Loucy (cell line): ENCODE data around the gene B3GALNT1.

Experiments used
- CTCF ChIP-seq: fragments of 200-600 bp; sonication (generic); conservative IDR thresholded peaks from 2 replicates; pipeline ENCODE4 v1.5.1; 2014; ENCODE audit warnings: mild to moderate bottlenecking, antibody characterized with exemption, low read length
- EZH2phosphoT487 ChIP-seq: fragments of 200-600 bp; IDR thresholded peaks from 2 replicates; pipeline ENCODE4 v1.6.1; 2018; ENCODE audit warnings: antibody characterized with exemption, mild to moderate bottlenecking, moderate library complexity, borderline replicate concordance

GRCh38 chr3:161117646-161118045 lies 12.5 kb upstream of the B3GALNT1 start:
- TF ChIP-seq CTCF (no peak), EZH2phosphoT487 (no peak)
